Upper lobe of left lung (tissue), 6 donors: ENCODE results near the gene PIK3C2A. TPM values are rescaled to one million over a fixed set of nuclear protein-coding genes. Genes with fewer than 3 reads are reported as not detected.
"Not testable (repeated sequence)": the region's sequence is repeated elsewhere in the genome, so short reads cannot be mapped to it uniquely, and the experiment has no call there.

ENCODE experiments used
- ATAC-seq, 2 donors: fragments of 200-7000 bp; cut with Tn5 transposase; one replicate each; pipeline ENCODE4 v1.9.1; 2022; ENCODE audit warnings: mild to moderate bottlenecking in 2 of 2, moderate library complexity in 2 of 2; ENCODE audit not compliant: low FRiP score in 2 of 2
- DNase-seq, 2 donors: peaks; one replicate each; pipeline ENCODE4 v3.0.0-alpha.2; 2019 to 2020
- H3K27ac ChIP-seq, 4 donors: fragments of 200-600 bp; sonication (generic); one replicate each; pipeline ENCODE4 v1.5.1; 2016 to 2019
- H3K27me3 ChIP-seq, 4 donors: fragments of 200-600 bp; sonication (generic); one replicate each; pipeline ENCODE4 v1.5.1; 2017 to 2019
- H3K36me3 ChIP-seq, 4 donors: fragments of 200-600 bp; sonication (generic); one replicate each; pipeline ENCODE4 v1.5.1; 2016 to 2019
- H3K4me1 ChIP-seq, 4 donors: fragments of 200-600 bp; sonication (generic); one replicate each; pipeline ENCODE4 v1.5.1; 2018 to 2019
- H3K4me3 ChIP-seq, 4 donors: fragments of 200-600 bp; sonication (generic); one replicate each; pipeline ENCODE4 v1.5.1; 2017 to 2019; ENCODE audit warnings: mild to moderate bottlenecking in 2 of 4, moderate library complexity in 1 of 4
- H3K9me3 ChIP-seq, 4 donors: fragments of 200-600 bp; sonication (generic); one replicate each; pipeline ENCODE4 v1.5.1; 2018 to 2019
- CTCF ChIP-seq, 6 experiments: fragments of 450-650 bp in 4 of 6; fragments of 200-600 bp in 2 of 6; sonication (generic) in 2 of 6; IDR thresholded peaks; one replicate each; pipeline ENCODE4 v1.5.1; 2016 to 2019; ENCODE audit warnings: antibody characterized with exemption in 6 of 6
- EP300 ChIP-seq, 4 donors: sonication (generic); formaldehyde crosslinking; IDR thresholded peaks; one replicate each; pipeline ENCODE4 v1.5.1; 2017; ENCODE audit warnings: antibody characterized with exemption in 4 of 4, control low read depth in 2 of 4
- POLR2A ChIP-seq, 4 donors: fragments of 450-650 bp; IDR thresholded peaks; one replicate each; pipeline ENCODE4 v1.5.1; 2016 to 2017; ENCODE audit warnings: antibody characterized with exemption in 4 of 4, mild to moderate bottlenecking in 2 of 4
- POLR2AphosphoS5 ChIP-seq, 2 donors: sonication (generic); formaldehyde crosslinking; IDR thresholded peaks; one replicate each; pipeline ENCODE4 v1.5.1; 2017; ENCODE audit warnings: antibody characterized with exemption in 2 of 2
- WGBS, 2 donors: methylation state at CpG; one replicate each; pipeline ENCODE4 v1.1.5; 2017 to 2018; 5-methylcytosine and 5-hydroxymethylcytosine counted together
- total RNA-seq, 6 donors: library from RNA; depleted of rRNA in 4 of 6; stranded (reverse); fragments of >200 nt in 4 of 6; gene quantifications; one replicate each; pipeline versions ENCODE4 v1.1.0 to v1.2.1, GENCODE V29; 2016 to 2021
- donor health status: DM: no; HTN: no; CAD: no; lungs with moderate emphysema.
- donor health status: DM: no; HTN: yes; CAD: no; lungs with severe emphysema.

Gene PIK3C2A
- total RNA-seq, 6 donors from 2014 or later = 41.0 to 90.2 (median 72.9) TPM

DNA sequence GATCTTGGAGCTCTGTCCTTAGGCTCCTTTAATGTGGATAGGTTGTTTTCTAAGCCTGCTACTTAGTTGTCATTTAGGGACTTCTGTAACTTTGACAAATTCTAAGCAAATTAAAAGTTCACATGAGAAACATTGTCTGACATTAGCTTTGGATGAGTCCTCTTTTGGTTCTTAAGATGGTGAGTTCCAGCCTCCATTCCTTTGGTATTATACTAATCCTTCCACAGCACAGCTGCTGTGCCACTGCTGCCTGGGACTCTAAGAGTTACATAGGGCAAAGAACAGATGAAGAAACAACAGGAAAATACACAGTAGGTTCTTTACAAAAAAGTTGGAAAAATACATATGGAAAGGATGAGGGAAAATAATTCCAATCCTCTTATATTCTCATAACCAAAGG, 25.3 kb upstream of the PIK3C2A start:
- ATAC-seq (no peak), DNase-seq (no peak)
- H3K27ac ChIP-seq = no peak overlapping the region
- H3K9me3 ChIP-seq = no peaks in the 10 kb centered on the region
- H3K27me3 ChIP-seq = no peaks in the 10 kb centered on the region
- no peak overlapping the region for H3K4me3 ChIP-seq
- peaks cover 0 to 9% (median 4%) of the 10 kb centered on the region in 4 donors for H3K4me1 ChIP-seq
- H3K36me3 ChIP-seq = peaks cover 0 to 6% (median 0%) of the 10 kb centered on the region in 4 donors
- no peak for TF ChIP-seq CTCF (IDR thresholded peaks at IDR 0.05)
- no peak for TF ChIP-seq POLR2A (IDR thresholded peaks at IDR 0.05)
- TF ChIP-seq POLR2AphosphoS5 (IDR thresholded peaks at IDR 0.05) = no peak
- TF ChIP-seq EP300 (IDR thresholded peaks at IDR 0.05) = no peak

- Histone ChIP-seq H3K27me3 (no peaks in the 10 kb centered on the region), H3K9me3 (no peaks in the 10 kb centered on the region), H3K4me1 (peaks cover 0 to 9% (median 4%) of the 10 kb centered on the region in 4 donors), H3K36me3 (peaks cover 0 to 10% (median 0%) of the 10 kb centered on the region in 4 donors), H3K4me3 (no peak overlapping the region), H3K27ac (no peak overlapping the region)
- 63% methylated on average over 3 of the region's 3 CpGs for WGBS, 2 donors
- no peak for ATAC-seq
- TF ChIP-seq CTCF (IDR thresholded peaks at IDR 0.05) (no peak), EP300 (IDR thresholded peaks at IDR 0.05) (no peak)
- no peak for DNase-seq
Measured at GRCh38 chr11:17230867-17231851, 23.4 kb upstream of the PIK3C2A start.

GRCh38 chr11:17229481-17230152, 21.8 kb upstream of the PIK3C2A start:
- ATAC-seq = no peak
- DNase-seq = no peak
- Histone ChIP-seq H3K4me3 (no peak overlapping the region), H3K27me3 (no peaks in the 10 kb centered on the region), H3K36me3 (peaks cover 0 to 10% (median 0%) of the 10 kb centered on the region in 4 donors), H3K27ac (peak overlapping the region in 1 of 4 donors; percentile 17), H3K4me1 (peaks cover 0 to 9% (median 6%) of the 10 kb centered on the region in 4 donors), H3K9me3 (no peaks in the 10 kb centered on the region)
- TF ChIP-seq EP300 (IDR thresholded peaks at IDR 0.05) (no peak), POLR2AphosphoS5 (IDR thresholded peaks at IDR 0.05) (no peak), CTCF (IDR thresholded peaks at IDR 0.05) (no peak)
- 73 to 77% methylated on average over 7 of the region's 7 CpGs for WGBS, 2 donors

DNA sequence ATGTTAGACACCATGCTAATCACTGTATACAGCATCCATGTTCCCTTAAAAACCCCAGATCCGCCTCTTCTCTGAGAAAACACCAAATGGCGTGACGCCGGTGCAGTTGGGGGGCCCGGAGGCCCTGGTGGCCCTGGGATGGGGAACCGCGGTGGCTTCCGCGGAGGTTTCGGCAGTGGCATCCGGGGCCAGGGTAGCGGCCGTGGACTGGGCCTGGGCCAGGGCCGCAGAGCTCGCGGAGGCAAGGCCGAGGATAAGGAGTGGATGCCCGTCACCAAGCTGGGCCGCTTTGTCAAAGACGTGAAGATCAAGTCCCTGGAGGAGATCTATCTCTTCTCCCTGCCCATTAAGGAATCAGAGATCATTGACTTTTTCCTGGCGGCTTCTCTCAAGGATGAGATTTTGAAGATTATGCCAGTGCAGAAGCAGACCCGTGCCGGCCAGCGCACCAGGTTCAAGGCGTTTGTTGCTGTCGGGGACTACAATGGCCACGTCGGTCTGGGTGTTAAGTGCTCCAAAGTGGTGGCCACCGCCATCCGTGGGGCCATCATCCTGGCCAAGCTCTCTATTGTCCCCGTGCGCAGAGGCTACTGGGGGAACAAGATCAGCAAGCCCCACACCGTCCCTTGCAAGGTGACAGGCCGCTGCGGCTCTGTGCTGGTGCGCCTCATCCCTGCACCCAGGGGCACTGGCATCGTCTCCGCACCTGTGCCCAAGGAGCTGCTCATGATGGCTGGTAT, 20.6 kb upstream of the PIK3C2A start:
- H3K27me3 ChIP-seq, H3K4me3 ChIP-seq, ATAC-seq, H3K27ac ChIP-seq, H3K9me3 ChIP-seq: not testable (repeated sequence)
- DNase-seq = peak in 1 of 2 donors; percentile 61
- H3K36me3 ChIP-seq = peaks cover 0 to 10% (median 0%) of the 10 kb centered on the region in 4 donors
- WGBS, 2 donors = 94 to 99% methylated on average over 10 to 38 of the region's 38 CpGs
- H3K4me1 ChIP-seq = peaks cover 7 to 12% (median 8%) of the 10 kb centered on the region in 4 donors

GRCh38 chr11:17224727-17225126, 16.9 kb upstream of the PIK3C2A start:
- peak overlapping the region in 2 of 4 donors; percentile 13 to 41 for H3K4me3 ChIP-seq
- no peak for TF ChIP-seq CTCF (IDR thresholded peaks at IDR 0.05)
- peak in 1 of 2 donors; percentile 45 for TF ChIP-seq POLR2AphosphoS5 (IDR thresholded peaks at IDR 0.05)
- TF ChIP-seq EP300 (IDR thresholded peaks at IDR 0.05) = peak in 2 of 4 donors; percentile 33 to 73
- peaks cover 0 to 10% (median 0%) of the 10 kb centered on the region in 4 donors for H3K36me3 ChIP-seq
- H3K9me3 ChIP-seq = no peaks in the 10 kb centered on the region
- ATAC-seq (no peak), DNase-seq (no peak)
- H3K27me3 ChIP-seq = no peaks in the 10 kb centered on the region
- H3K27ac ChIP-seq = peak overlapping the region; percentile 55 to 73 (median 64)
- 42 to 44% methylated on average over 2 of the region's 2 CpGs for WGBS, 2 donors
- peaks cover 0 to 8% (median 5%) of the 10 kb centered on the region in 4 donors for H3K4me1 ChIP-seq
